ENCODE data around the gene MMP12.
"Not testable (repeated sequence)": the region's sequence is repeated elsewhere in the genome, so short reads cannot be mapped to it uniquely, and the experiment has no call there.

The MMP12 gene

DNA sequence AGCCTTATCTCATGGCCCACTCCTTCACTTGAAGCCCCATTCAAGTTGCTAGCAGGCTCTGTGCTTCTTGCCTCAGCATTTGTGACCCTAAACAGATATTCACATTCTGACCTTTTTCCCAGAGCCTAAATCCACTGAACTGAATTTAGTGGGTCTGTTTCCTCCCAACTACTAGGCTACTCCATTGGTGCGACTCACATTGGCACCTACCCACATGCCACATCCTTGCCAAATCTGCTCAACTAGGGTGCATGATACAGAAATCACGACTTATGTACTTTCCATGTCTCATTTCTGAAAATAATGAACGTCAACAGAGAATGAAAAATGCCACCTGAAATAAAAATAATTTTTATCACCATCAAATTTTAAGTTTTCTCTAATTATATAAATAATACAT lies 8.4 kb upstream of the MMP12 start:
- Histone ChIP-seq H3K4me3 (ENCODE audit: low read length) (no peak overlapping the region), H3K27me3 (ENCODE audit: control insufficient read depth, insufficient read depth, low read length) (no peaks in the 10 kb centered on the region), H3K27ac (ENCODE audit: low read depth, low read length) (no peak overlapping the region), H3K4me1 (ENCODE audit: control insufficient read depth, insufficient read depth, low read length) (no peaks in the 10 kb centered on the region), H3K36me3 (ENCODE audit: control insufficient read depth, insufficient read depth, low read length) (no peaks in the 10 kb centered on the region), H3K9ac (ENCODE audit: low read length) (no peak overlapping the region)

DNA sequence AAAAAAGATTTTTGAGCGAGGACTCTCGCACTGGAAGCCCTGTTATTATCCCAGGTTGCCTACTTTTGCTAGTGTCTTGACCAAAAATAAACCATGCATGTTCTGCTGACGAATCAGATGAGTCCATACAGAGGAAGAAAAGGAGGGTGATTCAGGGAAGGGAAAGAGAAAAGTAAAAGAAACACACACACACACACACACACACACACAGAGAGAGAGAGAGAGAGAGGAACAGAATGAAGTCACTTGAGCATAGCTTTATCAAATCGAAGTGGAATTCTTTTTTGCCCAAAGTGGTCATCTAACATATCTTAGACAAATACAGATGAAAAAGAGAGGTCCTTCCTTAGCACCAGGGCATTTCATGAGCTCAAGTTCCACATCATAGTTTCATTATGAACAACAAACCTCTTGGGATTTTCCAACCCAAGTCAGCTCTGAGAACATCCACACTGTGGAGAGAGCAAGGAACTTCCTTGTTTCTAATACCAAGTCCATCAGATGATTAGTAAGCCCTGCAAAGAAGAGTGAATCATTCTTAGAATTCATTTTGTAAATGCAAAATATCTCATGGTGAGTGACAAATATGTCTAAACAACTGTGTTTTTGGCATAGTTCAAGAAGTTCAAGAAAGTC lies 7.7 kb upstream of the MMP12 start:
- no peaks in the 10 kb centered on the region for H3K27me3 ChIP-seq (ENCODE audit: control insufficient read depth, insufficient read depth, low read length)
- no peak overlapping the region for H3K4me3 ChIP-seq (ENCODE audit: low read length)
- no peak overlapping the region for H3K27ac ChIP-seq (ENCODE audit: low read depth, low read length)
- no peak overlapping the region for H3K9ac ChIP-seq (ENCODE audit: low read length)
- no peaks in the 10 kb centered on the region for H3K36me3 ChIP-seq (ENCODE audit: control insufficient read depth, insufficient read depth, low read length)
- peaks cover 4% of the 10 kb centered on the region for H3K4me1 ChIP-seq (ENCODE audit: control insufficient read depth, insufficient read depth, low read length)

DNA sequence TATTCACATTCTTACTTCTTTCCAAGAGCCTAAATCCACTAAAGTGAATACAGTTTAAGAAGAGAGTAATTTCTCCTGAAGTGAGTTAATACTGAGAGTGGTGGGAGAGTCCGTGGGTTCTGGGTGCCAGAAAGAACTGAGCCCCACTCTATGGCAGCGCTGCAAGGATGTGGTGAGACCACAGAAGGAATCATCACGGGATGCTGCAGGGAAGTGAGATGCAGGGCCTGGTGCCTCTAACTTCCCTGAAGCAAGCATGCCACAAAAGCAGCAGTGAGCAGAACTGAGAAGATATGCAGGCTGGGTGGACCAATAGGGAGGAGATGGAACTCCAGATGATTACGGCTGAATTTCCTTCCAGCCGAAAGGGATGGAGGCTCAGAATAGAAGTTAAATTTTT lies 5.0 kb upstream of the MMP12 start:
- Histone ChIP-seq H3K4me3 (ENCODE audit: low read length) (no peak overlapping the region), H3K36me3 (ENCODE audit: control insufficient read depth, insufficient read depth, low read length) (no peaks in the 10 kb centered on the region), H3K4me1 (ENCODE audit: control insufficient read depth, insufficient read depth, low read length) (peaks cover 4% of the 10 kb centered on the region), H3K27ac (ENCODE audit: low read depth, low read length) (no peak overlapping the region), H3K9ac (ENCODE audit: low read length) (no peak overlapping the region), H3K27me3 (ENCODE audit: control insufficient read depth, insufficient read depth, low read length) (no peaks in the 10 kb centered on the region)

DNA sequence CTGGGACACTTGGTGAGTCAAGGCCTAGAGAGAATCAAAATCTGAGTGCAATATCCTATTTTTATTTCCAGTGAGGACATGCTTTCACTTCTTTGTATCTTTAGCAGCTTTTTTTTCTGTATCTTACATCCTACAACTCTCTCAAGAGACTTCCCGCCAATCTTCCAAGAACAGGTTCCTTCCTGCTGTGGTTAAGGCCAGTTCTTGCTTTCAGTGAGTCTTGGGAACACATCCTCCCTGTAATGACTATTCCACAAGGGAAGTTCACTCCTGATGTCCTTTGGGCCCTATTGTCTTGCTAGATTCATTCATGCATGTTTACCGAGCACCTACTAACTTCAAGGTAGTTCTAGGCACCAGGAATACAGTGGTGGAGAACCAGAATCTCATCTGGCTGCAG lies 3.8 kb upstream of the MMP12 start:
- peaks cover 4% of the 10 kb centered on the region for H3K4me1 ChIP-seq (ENCODE audit: control insufficient read depth, insufficient read depth, low read length)
- no peak overlapping the region for H3K27ac ChIP-seq (ENCODE audit: low read depth, low read length)
- H3K36me3 ChIP-seq (ENCODE audit: control insufficient read depth, insufficient read depth, low read length): no peaks in the 10 kb centered on the region
- H3K27me3 ChIP-seq (ENCODE audit: control insufficient read depth, insufficient read depth, low read length): no peaks in the 10 kb centered on the region
- no peak overlapping the region for H3K9ac ChIP-seq (ENCODE audit: low read length)
- no peak overlapping the region for H3K4me3 ChIP-seq (ENCODE audit: low read length)

DNA sequence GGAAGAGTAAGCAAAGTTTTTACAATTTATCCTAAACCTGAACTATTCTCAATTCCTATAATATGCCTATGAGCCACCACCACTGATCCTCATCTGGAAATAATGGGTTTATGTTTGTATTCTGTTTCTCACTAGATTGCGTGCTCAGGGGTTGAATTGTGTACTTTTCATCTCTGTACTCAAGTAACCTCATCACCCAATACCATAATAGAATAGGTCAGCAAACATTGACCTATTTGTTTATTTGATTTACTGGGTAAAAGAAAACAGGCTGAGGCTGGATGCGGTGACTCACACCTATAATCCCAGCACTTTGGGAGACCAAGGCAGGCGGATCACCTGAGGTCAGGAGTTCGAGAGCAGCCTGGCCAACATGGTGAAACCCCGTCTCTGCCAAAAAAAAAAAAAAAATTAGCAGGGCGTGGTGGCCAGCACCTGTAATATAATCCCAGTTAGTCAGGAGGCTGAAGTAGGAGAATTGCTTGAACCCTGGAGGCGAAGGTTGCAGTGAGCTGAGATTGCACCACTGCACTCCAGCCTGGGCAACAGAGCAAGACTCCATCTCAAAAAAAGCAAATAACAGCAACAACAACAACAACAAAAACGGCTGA lies 5.3 kb downstream of the MMP12 start:
- H3K4me3 ChIP-seq (ENCODE audit: low read length); H3K4me1 ChIP-seq (ENCODE audit: control insufficient read depth, insufficient read depth, low read length); H3K36me3 ChIP-seq (ENCODE audit: control insufficient read depth, insufficient read depth, low read length); H3K27ac ChIP-seq (ENCODE audit: low read depth, low read length); H3K9ac ChIP-seq (ENCODE audit: low read length); H3K27me3 ChIP-seq (ENCODE audit: control insufficient read depth, insufficient read depth, low read length): not testable (repeated sequence)

DNA sequence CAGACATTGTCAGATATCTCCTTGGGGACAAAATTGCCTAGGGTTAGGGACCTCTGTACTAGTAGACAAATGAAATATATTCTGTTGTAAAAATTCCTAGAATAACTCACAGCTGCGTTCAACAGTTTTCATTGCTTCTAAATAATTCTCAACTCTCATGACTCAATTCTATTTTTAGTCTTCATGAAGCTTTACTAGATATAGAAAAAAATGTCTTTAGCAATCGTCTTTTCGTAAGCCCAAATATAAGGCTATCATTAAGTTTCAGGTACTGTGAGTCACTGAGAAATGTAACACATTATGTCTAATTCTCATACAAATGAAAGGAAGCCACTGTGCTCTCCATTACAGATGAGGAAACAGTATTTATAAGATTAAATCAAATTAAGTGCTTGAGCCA lies 6.4 kb downstream of the MMP12 start:
- no peak overlapping the region for H3K9ac ChIP-seq (ENCODE audit: low read length)
- no peaks in the 10 kb centered on the region for H3K36me3 ChIP-seq (ENCODE audit: control insufficient read depth, insufficient read depth, low read length)
- H3K4me3 ChIP-seq (ENCODE audit: low read length): no peak overlapping the region
- no peak overlapping the region for H3K27ac ChIP-seq (ENCODE audit: low read depth, low read length)
- H3K4me1 ChIP-seq (ENCODE audit: control insufficient read depth, insufficient read depth, low read length): peaks cover 14% of the 10 kb centered on the region
- H3K27me3 ChIP-seq (ENCODE audit: control insufficient read depth, insufficient read depth, low read length): no peaks in the 10 kb centered on the region

DNA sequence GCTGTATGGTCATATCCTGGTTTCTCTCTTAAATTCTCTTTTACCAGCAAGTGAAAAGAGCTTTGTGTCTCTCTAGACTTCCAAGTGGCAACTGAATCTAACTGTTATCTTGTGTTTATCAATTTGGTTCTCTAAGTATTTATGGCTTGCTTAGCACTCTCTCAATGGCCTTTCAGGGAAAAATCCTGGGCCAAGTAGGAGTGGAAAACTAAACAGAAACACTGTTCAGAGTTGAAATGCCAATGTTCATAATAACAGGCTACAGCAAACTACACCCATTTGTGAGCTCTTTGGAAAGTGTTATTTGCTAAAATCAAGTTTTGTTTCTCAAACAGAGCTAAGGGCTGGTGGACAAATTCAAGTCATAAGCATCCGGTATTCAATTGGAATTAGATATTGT lies 10.1 kb downstream of the MMP12 start:
- H3K9ac ChIP-seq (ENCODE audit: low read length): no peak overlapping the region
- no peaks in the 10 kb centered on the region for H3K27me3 ChIP-seq (ENCODE audit: control insufficient read depth, insufficient read depth, low read length)
- peak overlapping the region; percentile 38 for H3K27ac ChIP-seq (ENCODE audit: low read depth, low read length)

DNA sequence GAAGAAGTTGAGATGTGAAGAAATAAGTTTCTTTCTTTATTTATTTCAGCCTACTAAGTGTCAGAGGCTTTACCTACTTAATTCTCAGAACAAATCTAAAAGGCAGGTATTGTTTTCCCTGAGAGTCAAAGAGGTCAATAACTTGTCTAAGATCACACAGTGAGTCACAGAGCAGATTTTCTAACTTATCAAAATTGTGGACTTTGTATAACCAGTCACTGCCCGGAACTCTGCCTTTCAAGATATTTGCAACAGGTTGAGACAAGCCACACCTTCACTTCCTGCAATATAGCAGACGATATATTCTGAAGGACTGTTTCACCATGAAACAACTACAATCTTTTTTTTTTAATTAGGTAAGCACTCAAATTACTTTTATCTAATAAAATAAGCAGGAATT lies 20.8 kb downstream of the MMP12 start:
- Histone ChIP-seq H3K4me1 (ENCODE audit: control insufficient read depth, insufficient read depth, low read length) (no peaks in the 10 kb centered on the region), H3K27me3 (ENCODE audit: control insufficient read depth, insufficient read depth, low read length) (no peaks in the 10 kb centered on the region), H3K27ac (ENCODE audit: low read depth, low read length) (no peak overlapping the region), H3K9ac (ENCODE audit: low read length) (no peak overlapping the region), H3K4me3 (ENCODE audit: low read length) (no peak overlapping the region), H3K36me3 (ENCODE audit: control insufficient read depth, insufficient read depth, low read length) (no peaks in the 10 kb centered on the region)

More for the DNA sequence above, 10.1 kb downstream of the MMP12 start:
- no peaks in the 10 kb centered on the region for H3K36me3 ChIP-seq (ENCODE audit: control insufficient read depth, insufficient read depth, low read length)
- H3K4me3 ChIP-seq (ENCODE audit: low read length): no peak overlapping the region
- peaks cover 14% of the 10 kb centered on the region for H3K4me1 ChIP-seq (ENCODE audit: control insufficient read depth, insufficient read depth, low read length)

DNA sequence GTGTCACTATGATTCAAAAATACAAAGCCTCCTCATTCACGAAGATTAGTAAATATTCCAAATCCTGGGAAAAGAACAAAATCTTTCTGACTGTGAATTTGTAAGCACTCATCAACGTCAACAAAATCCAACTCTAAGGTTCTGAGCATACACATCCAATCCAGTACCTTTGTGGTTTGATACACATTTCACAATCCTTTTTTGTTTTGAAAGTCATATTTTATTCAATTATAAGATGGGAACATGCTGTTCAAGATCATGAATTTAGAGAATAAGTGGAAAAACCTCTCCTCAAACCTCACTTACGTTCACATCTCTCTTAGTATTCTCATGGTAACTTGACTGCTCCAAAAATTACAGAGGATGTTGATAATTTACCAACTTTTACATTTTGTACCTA lies 21.7 kb downstream of the MMP12 start:
- H3K4me3 ChIP-seq (ENCODE audit: low read length): no peak overlapping the region
- no peak overlapping the region for H3K27ac ChIP-seq (ENCODE audit: low read depth, low read length)
- no peaks in the 10 kb centered on the region for H3K27me3 ChIP-seq (ENCODE audit: control insufficient read depth, insufficient read depth, low read length)
- H3K9ac ChIP-seq (ENCODE audit: low read length): no peak overlapping the region
- no peaks in the 10 kb centered on the region for H3K4me1 ChIP-seq (ENCODE audit: control insufficient read depth, insufficient read depth, low read length)
- no peaks in the 10 kb centered on the region for H3K36me3 ChIP-seq (ENCODE audit: control insufficient read depth, insufficient read depth, low read length)

DNA sequence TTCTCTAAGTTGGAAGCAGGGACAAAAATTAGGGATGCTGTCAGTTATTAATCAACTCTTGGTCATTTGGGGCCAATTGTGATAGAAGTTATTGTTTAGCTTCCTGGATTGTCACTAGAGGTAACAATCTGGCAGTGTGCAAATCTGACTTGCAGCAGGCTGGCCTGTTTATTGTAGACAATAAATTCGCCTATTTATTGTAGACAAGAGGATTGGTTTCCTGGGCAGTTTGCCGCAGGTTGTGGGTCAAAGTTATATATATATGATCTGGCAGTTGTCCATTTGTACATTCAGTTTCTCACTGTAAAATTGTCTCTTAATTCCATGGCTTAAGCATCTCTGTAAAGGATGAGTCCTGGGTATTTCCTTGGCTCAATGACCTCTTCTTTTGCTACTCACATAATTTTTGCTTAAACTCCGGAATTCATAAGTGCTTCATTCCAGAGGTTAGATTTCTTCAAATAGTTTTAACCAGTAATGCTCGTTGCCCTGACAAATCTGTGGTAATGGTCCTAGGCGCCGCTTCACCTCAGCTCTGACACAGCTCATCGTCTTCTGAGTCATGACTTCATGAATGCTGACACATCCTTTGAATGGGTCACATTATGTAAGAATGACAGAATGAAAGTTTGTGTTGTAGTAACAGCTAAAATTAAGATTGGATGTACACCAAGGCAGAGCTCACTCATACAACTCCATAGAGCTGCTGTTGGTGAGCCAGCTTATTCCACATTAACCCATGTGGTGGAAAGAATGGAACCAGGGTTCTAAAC lies 23.6 kb downstream of the MMP12 start:
- H3K9ac ChIP-seq (ENCODE audit: low read length): no peak overlapping the region
- no peaks in the 10 kb centered on the region for H3K36me3 ChIP-seq (ENCODE audit: control insufficient read depth, insufficient read depth, low read length)
- no peaks in the 10 kb centered on the region for H3K4me1 ChIP-seq (ENCODE audit: control insufficient read depth, insufficient read depth, low read length)
- H3K4me3 ChIP-seq (ENCODE audit: low read length): no peak overlapping the region
- no peak overlapping the region for H3K27ac ChIP-seq (ENCODE audit: low read depth, low read length)
- no peaks in the 10 kb centered on the region for H3K27me3 ChIP-seq (ENCODE audit: control insufficient read depth, insufficient read depth, low read length)

DNA sequence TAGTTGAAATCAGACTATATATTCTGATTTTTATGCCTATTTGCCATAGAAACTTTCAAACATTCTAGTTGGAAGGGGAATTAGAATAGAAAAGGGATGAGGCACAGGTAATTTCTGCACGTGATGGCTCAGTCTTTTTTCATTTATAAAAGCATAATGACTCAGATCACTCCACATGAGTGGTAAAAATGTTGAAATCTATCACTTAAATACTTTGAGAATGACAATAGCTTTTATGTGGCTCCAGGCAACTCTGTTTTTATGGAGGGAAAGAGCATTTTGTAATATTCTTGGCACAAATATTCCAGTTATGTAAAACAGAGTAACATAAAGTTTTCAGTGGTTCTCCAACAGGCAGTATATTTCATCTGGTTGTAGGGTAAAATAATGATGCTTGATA lies 25.5 kb downstream of the MMP12 start:
- Histone ChIP-seq H3K4me3 (ENCODE audit: low read length) (no peak overlapping the region), H3K36me3 (ENCODE audit: control insufficient read depth, insufficient read depth, low read length) (no peaks in the 10 kb centered on the region), H3K9ac (ENCODE audit: low read length) (no peak overlapping the region), H3K27ac (ENCODE audit: low read depth, low read length) (no peak overlapping the region), H3K4me1 (ENCODE audit: control insufficient read depth, insufficient read depth, low read length) (no peaks in the 10 kb centered on the region), H3K27me3 (ENCODE audit: control insufficient read depth, insufficient read depth, low read length) (no peaks in the 10 kb centered on the region)

DNA sequence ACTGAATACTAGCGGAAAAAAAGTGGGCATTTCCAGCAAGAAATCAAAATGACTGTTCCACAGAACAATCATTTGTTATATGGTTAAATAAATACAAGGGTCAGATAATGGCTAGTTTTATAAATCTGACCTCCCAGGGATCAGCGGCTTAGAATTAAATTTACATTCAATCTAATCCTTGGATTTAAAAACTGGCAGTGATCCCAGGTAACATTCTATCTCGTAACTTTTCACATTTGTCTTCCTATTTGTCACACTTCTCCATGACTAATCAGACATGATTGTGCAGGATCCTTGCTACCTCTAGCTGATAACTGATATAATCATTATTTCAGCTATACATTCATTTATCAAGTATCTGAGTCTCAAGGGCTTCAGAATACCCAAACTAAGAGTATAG lies 28.5 kb downstream of the MMP12 start:
- Histone ChIP-seq H3K4me3 (ENCODE audit: low read length) (no peak overlapping the region), H3K9ac (ENCODE audit: low read length) (no peak overlapping the region), H3K27ac (ENCODE audit: low read depth, low read length) (no peak overlapping the region), H3K27me3 (ENCODE audit: control insufficient read depth, insufficient read depth, low read length) (no peaks in the 10 kb centered on the region), H3K4me1 (ENCODE audit: control insufficient read depth, insufficient read depth, low read length) (no peaks in the 10 kb centered on the region), H3K36me3 (ENCODE audit: control insufficient read depth, insufficient read depth, low read length) (no peaks in the 10 kb centered on the region)

DNA sequence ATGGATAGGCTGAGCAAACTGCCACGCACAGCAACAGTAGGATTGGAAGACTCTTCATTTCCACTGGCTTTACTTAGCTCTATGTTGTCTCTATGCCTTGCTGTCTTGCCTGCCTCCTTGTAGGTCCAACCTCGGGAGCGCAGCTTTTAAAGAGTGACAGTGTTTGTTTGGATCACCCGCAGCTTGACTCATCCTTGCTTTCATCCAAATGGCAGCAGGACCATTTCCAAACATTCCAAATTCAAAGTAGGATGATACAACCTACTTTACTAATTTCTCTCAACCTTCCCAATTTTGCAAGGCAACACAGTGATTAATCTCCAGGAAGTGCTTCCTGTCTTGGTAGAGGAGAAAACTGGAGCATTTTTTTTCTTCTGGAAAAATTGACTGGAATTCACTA lies 31.3 kb downstream of the MMP12 start, which contains the start of gene MMP3:
Gene MMP3, minus strand, starts transcription at position 121 of the 400 bp plus-strand sequence. Its CDS starts 63 bp downstream, at position 58.
- Histone ChIP-seq H3K9ac (ENCODE audit: low read length) (no peak within 1 kb of the TSS), H3K27me3 (ENCODE audit: control insufficient read depth, insufficient read depth, low read length) (no peaks in the 10 kb centered on the region), H3K36me3 (ENCODE audit: control insufficient read depth, insufficient read depth, low read length) (no peaks in the 10 kb centered on the region), H3K4me3 (ENCODE audit: low read length) (no peak within 1 kb of the TSS), H3K4me1 (ENCODE audit: control insufficient read depth, insufficient read depth, low read length) (no peaks in the 10 kb centered on the region), H3K27ac (ENCODE audit: low read depth, low read length) (no peak within 1 kb of the TSS)
